Spleen (tissue), 7 donors: Measurements from ENCODE around the gene ZNF3.

ENCODE experiments used
- CTCF ChIP-seq, 11 experiments: fragments of 200-600 bp in 7 of 11; fragments of 450-650 bp in 4 of 11; sonication (generic) in 4 of 11; IDR thresholded peaks in 8 of 11; conservative IDR thresholded peaks in 3 of 11; 1 replicate in 7 of 11; 2 replicates in 4 of 11; pipeline versions ENCODE4 v1.4.0 to v1.8.0; 2016 to 2021; ENCODE audit warnings: antibody characterized with exemption in 11 of 11, inconsistent platforms in 4 of 11, mild to moderate bottlenecking in 1 of 11
- POLR2A ChIP-seq, 3 donors: fragments of 450-650 bp; IDR thresholded peaks; one replicate each; pipeline ENCODE4 v1.5.1; 2017; ENCODE audit warnings: antibody characterized with exemption in 3 of 3, mild to moderate bottlenecking in 1 of 3
- donor health status: DM: no; HTN: no; CAD: no; lungs with moderate emphysema.
- donor health status: DM: no; HTN: no; CAD: no.
- donor health status: DM: no; HTN: no; CAD: no.

- no peak for TF ChIP-seq CTCF (IDR thresholded peaks at IDR 0.05 in 8 of 11, conservative IDR thresholded peaks at IDR 0.05 in 3 of 11)
- no peak for TF ChIP-seq POLR2A (IDR thresholded peaks at IDR 0.05)
Observed at GRCh38 chr7:100066953-100067352, 14.6 kb downstream of the ZNF3 start.
